ENCODE measurements around the gene S100Z. TPM values are rescaled to one million over a fixed set of nuclear protein-coding genes. Genes with fewer than 3 reads are reported as not detected.
"Not testable (repeated sequence)": the region's sequence is repeated elsewhere in the genome, so short reads cannot be mapped to it uniquely, and the experiment has no call there.

Gene S100Z
- total and polyA plus RNA-seq, 3 donors from 2014 or later: 0.71 TPM; not detected in 2

DNA sequence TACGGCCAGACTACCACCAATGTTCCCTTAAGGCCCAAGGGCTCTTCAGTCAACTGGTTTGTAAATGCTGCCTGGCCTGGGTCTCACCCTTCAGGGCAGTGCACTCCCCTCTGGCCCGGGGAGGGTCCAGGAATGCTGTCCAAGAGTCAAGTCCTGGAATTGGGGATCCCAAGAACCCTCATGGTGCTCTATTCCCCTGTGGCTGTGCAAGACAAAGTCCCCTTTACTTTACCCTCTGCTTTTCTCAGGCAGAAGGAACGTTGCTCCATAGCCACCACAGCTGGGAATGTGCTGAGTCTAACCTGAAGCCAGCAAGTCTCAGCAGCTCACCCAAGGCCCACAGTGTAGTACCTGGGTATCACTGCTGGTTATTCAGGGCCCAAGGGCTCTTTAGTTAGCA lies 51.7 kb downstream of the S100Z start:
- intact Hi-C loops (cut with DNase I; ENCODE audit: low total_unique reads): no loop called here
- DNase-seq: no peak
- 76 to 81% methylated on average over 3 of the region's 3 CpGs for WGBS, 2 donors
- TF ChIP-seq POLR2A (IDR thresholded peaks at IDR 0.05): no peak
- TF ChIP-seq, protein P1, sequence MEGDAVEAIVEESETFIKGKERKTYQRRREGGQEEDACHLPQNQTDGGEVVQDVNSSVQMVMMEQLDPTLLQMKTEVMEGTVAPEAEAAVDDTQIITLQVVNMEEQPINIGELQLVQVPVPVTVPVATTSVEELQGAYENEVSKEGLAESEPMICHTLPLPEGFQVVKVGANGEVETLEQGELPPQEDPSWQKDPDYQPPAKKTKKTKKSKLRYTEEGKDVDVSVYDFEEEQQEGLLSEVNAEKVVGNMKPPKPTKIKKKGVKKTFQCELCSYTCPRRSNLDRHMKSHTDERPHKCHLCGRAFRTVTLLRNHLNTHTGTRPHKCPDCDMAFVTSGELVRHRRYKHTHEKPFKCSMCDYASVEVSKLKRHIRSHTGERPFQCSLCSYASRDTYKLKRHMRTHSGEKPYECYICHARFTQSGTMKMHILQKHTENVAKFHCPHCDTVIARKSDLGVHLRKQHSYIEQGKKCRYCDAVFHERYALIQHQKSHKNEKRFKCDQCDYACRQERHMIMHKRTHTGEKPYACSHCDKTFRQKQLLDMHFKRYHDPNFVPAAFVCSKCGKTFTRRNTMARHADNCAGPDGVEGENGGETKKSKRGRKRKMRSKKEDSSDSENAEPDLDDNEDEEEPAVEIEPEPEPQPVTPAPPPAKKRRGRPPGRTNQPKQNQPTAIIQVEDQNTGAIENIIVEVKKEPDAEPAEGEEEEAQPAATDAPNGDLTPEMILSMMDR (IDR thresholded peaks at IDR 0.05): no peak
- Histone ChIP-seq H3K27me3 (no peaks in the 10 kb centered on the region), H3K4me1 (no peaks in the 10 kb centered on the region), H3K27ac (no peak overlapping the region), H3K36me3 (ENCODE audit: low read depth, missing control alignments) (no peaks in the 10 kb centered on the region), H3K4me3 (no peak overlapping the region), H3K9me3 (no peaks in the 10 kb centered on the region)

DNA sequence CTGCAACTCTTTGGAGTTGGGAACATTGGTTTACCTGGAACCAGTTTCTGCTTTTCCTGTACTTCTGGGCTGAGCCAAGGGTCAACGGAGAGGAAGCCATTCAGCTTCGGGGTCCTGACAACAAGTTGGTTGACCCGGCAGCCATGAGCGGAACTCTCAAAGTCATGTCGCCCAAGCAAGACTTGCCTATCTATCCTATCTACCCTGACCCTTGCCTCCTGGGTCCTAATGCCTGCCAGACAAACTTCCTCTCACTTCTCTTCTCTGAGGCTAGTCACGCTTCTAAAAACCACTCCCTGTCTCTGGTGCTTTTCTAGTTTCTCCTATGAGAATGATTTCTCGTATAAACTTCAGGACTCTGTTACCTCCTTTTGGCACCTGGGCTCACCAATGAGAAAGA lies 58.4 kb downstream of the S100Z start:
- Histone ChIP-seq H3K9me3 (no peaks in the 10 kb centered on the region), H3K36me3 (ENCODE audit: low read depth, missing control alignments) (no peaks in the 10 kb centered on the region), H3K4me3 (no peak overlapping the region), H3K27ac (no peak overlapping the region), H3K4me1 (no peaks in the 10 kb centered on the region), H3K27me3 (no peaks in the 10 kb centered on the region)
- 88 to 91% methylated on average over 7 of the region's 7 CpGs for WGBS, 2 donors
- intact Hi-C loops (cut with DNase I; ENCODE audit: low total_unique reads): no loop called here
- TF ChIP-seq, protein P1 (IDR thresholded peaks at IDR 0.05): no peak
- no peak for TF ChIP-seq POLR2A (IDR thresholded peaks at IDR 0.05)
- no peak for DNase-seq

DNA sequence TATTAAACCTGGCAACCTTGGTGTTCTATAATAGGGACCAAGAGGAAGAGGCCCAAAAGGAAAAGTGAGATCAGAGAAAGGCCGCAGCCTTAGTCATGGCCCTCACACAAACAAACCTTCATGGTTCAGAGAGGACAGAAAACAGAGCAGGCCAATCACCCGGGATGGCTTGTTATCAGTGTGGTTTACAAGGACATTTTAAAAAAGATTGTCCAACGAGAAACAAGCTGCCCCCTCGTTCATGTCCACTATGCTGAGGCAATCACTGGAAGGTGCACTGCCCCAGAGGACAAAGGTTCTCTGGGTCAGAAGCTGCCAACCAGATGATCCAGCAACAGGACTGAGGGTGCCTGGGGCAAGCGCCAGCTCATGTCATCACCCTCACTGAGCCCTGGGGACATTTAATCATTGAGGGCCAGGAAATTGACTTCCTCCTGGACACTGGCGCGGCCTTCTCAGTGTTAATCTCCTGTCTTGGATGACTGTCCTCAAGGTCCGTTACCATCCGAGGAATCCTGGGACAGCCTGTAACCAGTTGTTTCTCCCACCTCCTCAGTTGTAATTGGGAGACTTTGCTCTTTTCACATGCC lies 60.6 kb downstream of the S100Z start:
- H3K4me3 ChIP-seq; H3K9me3 ChIP-seq; intact Hi-C loops (cut with DNase I; ENCODE audit: low total_unique reads); H3K27ac ChIP-seq; H3K4me1 ChIP-seq; H3K27me3 ChIP-seq; H3K36me3 ChIP-seq (ENCODE audit: low read depth, missing control alignments); DNase-seq: not testable (repeated sequence)
- 82 to 85% methylated on average over 9 of the region's 9 CpGs for WGBS, 2 donors

DNA sequence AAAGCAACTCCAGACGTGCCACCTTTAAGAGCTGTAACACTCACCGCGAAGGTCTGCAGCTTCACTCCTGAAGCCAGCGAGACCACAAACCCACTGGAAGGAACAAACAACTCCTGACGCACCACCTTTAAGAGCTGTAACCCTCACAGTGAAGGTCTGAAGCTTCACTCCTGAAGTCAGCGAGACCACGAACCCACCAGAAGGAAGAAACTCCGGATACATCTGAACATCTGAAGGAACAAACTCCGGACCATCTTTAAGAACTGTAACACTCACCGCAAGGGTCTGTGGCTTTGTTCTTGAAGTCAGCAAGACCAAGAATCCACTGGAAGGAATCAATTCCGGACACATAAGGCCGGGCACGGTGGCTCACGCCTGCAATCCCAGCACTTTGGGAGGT lies 64.9 kb downstream of the S100Z start:
- H3K9me3 ChIP-seq; H3K4me3 ChIP-seq; H3K36me3 ChIP-seq (ENCODE audit: low read depth, missing control alignments); H3K4me1 ChIP-seq; H3K27ac ChIP-seq; H3K27me3 ChIP-seq; intact Hi-C loops (cut with DNase I; ENCODE audit: low total_unique reads); DNase-seq: not testable (repeated sequence)
- 87 to 90% methylated on average over 14 of the region's 14 CpGs for WGBS, 2 donors

DNA sequence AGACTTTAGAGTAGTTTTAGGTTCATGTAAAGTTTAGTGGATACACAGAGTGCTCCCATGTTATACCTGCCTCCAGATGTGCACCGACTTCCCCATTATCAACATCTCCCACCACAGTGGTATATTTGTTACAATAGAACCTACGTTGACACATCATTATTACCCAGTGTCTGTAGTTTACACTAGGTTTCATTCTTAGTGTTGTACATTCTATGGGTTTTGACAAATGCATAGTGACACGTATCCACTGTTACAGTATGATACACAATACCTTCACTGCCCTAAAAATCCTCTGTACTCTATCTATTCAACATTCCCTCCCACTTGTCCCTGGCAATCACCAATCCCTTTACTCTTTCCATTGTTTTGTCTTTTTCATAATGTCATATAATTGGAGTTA lies 68.7 kb downstream of the S100Z start:
- no peak for DNase-seq
- H3K27ac ChIP-seq: no peak overlapping the region
- intact Hi-C loops (cut with DNase I; ENCODE audit: low total_unique reads): no loop called here
- H3K4me1 ChIP-seq: no peaks in the 10 kb centered on the region
- no peak overlapping the region for H3K4me3 ChIP-seq
- no peaks in the 10 kb centered on the region for H3K9me3 ChIP-seq
- TF ChIP-seq, protein P1 (IDR thresholded peaks at IDR 0.05): no peak
- TF ChIP-seq POLR2A (IDR thresholded peaks at IDR 0.05): no peak
- WGBS, 2 donors: 85 to 87% methylated on average over 3 of the region's 3 CpGs
- H3K27me3 ChIP-seq: no peaks in the 10 kb centered on the region
- H3K36me3 ChIP-seq (ENCODE audit: low read depth, missing control alignments): no peaks in the 10 kb centered on the region

DNA sequence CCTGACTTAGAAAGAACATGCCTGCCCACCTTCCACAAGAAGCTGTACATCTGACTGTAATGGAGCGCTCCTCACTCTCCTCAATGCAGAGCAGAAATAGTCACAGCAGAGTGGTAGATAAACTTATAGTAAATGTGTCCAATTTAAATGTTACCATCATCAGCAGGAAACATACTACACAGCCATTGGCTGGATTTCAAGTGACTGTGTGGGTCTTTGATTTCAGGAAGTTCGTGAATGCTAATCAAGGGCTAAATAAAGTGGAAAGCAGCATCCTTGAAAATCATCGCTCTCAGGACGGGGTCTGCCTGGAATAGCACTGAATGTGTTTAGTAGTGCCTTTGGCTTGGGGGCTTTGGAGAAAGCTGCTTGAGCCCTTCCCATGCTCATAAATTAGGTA lies 70.7 kb downstream of the S100Z start:
- WGBS, 2 donors: 62 to 67% methylated on average over 4 of the region's 4 CpGs

More for the DNA sequence above, 70.7 kb downstream of the S100Z start:
- H3K9me3 ChIP-seq: no peaks in the 10 kb centered on the region
- H3K36me3 ChIP-seq (ENCODE audit: low read depth, missing control alignments): no peaks in the 10 kb centered on the region
- intact Hi-C loops (cut with DNase I; ENCODE audit: low total_unique reads): no loop called here
- no peak for TF ChIP-seq POLR2A (IDR thresholded peaks at IDR 0.05)
- TF ChIP-seq, protein P1 (IDR thresholded peaks at IDR 0.05): no peak
- no peak overlapping the region for H3K27ac ChIP-seq
- no peaks in the 10 kb centered on the region for H3K27me3 ChIP-seq
- no peak for DNase-seq
- H3K4me3 ChIP-seq: no peak overlapping the region
- H3K4me1 ChIP-seq: no peaks in the 10 kb centered on the region
